ENCODE results near the gene NR2F2. TPM values are rescaled to one million over a fixed set of nuclear protein-coding genes. Genes with fewer than 3 reads are reported as not detected.

Gene NR2F2
- total RNA-seq, 1 donor from 2014 or later, result 15.9 TPM

DNA sequence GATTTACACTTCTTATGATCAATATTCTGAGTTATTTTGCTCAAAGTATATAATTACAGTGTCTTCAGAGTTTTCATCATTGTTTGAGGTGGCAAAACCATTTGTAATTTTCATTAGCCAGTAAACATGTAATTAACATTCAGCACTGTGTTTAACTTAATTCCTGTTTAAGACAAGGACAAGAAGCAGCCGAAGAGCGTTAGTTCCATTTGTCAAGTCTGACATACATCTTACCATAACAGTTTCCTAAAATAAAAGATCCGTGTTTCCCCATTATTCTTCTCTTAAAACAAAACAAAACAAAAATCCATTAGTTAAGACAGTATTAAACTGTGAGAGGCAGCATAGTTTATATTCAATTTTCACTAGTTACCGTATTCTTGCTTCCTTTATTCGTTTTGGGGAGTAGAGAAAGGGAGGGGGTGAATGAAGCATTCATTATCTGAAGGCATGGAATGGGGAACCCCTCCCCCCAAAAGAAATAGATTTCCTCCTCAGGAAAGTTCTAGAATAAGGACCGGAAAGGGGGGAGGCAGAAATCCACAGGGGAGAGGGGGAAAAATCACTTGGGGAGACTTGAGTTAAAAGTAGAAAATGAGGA, 5.5 kb upstream of the NR2F2 start:
- peaks cover 33% of the 10 kb centered on the region for H3K27me3 Mint-ChIP-seq (ENCODE audit: unreplicated experiment)
- no peaks in the 10 kb centered on the region for H3K9me3 Mint-ChIP-seq (ENCODE audit: unreplicated experiment)
- DNase-seq (ENCODE audit: low spot score), result no peak
- H3K4me1 Mint-ChIP-seq (ENCODE audit: unreplicated experiment), result peaks cover 31% of the 10 kb centered on the region
- TF ChIP-seq, protein P1, sequence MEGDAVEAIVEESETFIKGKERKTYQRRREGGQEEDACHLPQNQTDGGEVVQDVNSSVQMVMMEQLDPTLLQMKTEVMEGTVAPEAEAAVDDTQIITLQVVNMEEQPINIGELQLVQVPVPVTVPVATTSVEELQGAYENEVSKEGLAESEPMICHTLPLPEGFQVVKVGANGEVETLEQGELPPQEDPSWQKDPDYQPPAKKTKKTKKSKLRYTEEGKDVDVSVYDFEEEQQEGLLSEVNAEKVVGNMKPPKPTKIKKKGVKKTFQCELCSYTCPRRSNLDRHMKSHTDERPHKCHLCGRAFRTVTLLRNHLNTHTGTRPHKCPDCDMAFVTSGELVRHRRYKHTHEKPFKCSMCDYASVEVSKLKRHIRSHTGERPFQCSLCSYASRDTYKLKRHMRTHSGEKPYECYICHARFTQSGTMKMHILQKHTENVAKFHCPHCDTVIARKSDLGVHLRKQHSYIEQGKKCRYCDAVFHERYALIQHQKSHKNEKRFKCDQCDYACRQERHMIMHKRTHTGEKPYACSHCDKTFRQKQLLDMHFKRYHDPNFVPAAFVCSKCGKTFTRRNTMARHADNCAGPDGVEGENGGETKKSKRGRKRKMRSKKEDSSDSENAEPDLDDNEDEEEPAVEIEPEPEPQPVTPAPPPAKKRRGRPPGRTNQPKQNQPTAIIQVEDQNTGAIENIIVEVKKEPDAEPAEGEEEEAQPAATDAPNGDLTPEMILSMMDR (IDR thresholded peaks at IDR 0.05; ENCODE audit: unreplicated experiment), result no peak
- no peak overlapping the region for H3K4me3 Mint-ChIP-seq (ENCODE audit: unreplicated experiment)
- H3K27ac Mint-ChIP-seq (ENCODE audit: unreplicated experiment), result no peak overlapping the region
- H3K36me3 Mint-ChIP-seq (ENCODE audit: low read depth, unreplicated experiment), result no peaks in the 10 kb centered on the region

DNA sequence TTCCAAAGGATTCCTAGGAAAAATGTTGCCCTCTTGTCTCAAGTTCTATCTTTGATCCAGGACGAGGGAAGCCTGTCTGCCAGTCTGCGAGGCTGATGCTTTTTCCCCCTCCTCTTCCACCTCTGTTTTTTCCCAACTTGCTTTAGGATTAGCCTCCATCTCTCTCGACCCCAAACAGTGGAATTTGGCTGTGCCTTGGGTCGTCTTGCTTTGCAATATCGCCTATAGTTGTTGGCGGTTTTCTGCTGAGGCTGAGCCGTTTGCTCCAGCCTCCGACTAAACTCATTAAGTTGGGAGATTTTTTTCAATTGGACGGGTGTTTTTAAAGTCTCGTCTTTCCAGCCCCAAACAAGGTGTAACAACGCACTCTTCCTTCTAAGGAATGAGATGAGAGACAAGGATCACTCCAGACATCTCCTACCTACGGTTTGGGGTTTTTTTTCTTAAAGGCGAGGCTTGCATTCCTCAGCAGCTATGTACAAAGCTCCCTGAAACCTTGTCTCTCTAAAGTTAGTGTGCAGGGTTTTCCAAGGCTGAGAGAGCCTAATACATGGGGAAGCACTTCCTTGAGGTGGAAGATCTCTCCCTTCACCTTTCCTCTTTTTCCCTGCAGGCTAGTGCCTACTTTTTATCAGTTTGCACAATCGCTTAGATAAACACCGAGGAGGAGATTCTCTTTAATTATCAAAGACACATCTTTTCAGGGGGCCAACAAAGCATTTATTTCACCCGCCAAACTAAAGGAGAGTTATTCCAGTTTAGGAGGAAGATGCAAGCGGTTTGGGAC, 4.8 kb upstream of the NR2F2 start:
- TF ChIP-seq, protein P1 (IDR thresholded peaks at IDR 0.05; ENCODE audit: unreplicated experiment), result no peak
- peak overlapping the region; percentile 91 for H3K4me3 Mint-ChIP-seq (ENCODE audit: unreplicated experiment)
- H3K4me1 Mint-ChIP-seq (ENCODE audit: unreplicated experiment), result peaks cover 31% of the 10 kb centered on the region
- no peak for DNase-seq (ENCODE audit: low spot score)
- H3K27me3 Mint-ChIP-seq (ENCODE audit: unreplicated experiment), result peaks cover 33% of the 10 kb centered on the region
- H3K9me3 Mint-ChIP-seq (ENCODE audit: unreplicated experiment), result no peaks in the 10 kb centered on the region
- no peaks in the 10 kb centered on the region for H3K36me3 Mint-ChIP-seq (ENCODE audit: low read depth, unreplicated experiment)
- no peak overlapping the region for H3K27ac Mint-ChIP-seq (ENCODE audit: unreplicated experiment)

DNA sequence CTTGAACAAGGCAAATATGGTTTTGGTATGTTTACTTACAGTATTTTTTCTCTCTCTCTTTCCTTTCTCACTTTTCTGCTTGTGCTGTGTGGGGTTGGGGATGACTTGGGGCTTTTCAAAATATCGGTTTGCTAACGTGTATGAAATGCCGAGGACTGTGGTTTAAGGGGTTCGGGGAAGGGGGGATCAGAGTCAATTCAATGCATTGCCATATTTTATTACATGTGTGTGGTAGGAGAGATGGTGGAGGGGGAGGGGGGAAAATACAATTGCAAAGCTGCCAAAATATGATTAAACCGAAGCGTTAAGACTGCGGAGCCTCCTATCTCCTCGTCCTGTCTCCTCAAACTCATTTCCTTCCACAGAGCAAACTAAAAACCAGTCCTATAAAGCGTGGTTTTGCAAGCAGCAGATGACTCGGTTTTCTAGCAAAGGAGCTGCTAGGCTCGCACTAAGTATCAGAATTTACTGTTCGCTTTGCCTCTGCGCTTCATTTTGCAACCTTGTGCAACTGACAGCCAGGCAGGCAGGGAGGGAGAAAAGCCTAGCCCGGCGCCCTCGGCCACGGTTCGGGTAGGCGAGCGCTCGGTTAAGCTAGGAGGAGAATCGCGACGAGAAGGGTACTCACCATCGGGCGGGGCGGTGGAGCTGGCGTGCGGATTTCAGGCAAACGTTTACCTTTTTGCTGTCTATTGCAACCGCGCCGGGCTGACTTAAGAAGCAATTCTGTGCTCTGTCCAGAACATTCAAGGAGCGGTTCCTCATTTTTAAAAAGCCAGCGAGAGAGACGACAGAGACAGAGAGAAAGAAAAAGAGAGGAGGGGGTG, 4.0 kb upstream of the NR2F2 start:
- DNase-seq (ENCODE audit: low spot score), result no peak
- H3K36me3 Mint-ChIP-seq (ENCODE audit: low read depth, unreplicated experiment), result peaks cover 3% of the 10 kb centered on the region
- TF ChIP-seq, protein P1 (IDR thresholded peaks at IDR 0.05; ENCODE audit: unreplicated experiment), result no peak
- H3K4me1 Mint-ChIP-seq (ENCODE audit: unreplicated experiment), result peaks cover 29% of the 10 kb centered on the region
- no peak overlapping the region for H3K27ac Mint-ChIP-seq (ENCODE audit: unreplicated experiment)
- peak overlapping the region; percentile 91 for H3K4me3 Mint-ChIP-seq (ENCODE audit: unreplicated experiment)
- H3K9me3 Mint-ChIP-seq (ENCODE audit: unreplicated experiment), result no peaks in the 10 kb centered on the region
- peaks cover 35% of the 10 kb centered on the region for H3K27me3 Mint-ChIP-seq (ENCODE audit: unreplicated experiment)

DNA sequence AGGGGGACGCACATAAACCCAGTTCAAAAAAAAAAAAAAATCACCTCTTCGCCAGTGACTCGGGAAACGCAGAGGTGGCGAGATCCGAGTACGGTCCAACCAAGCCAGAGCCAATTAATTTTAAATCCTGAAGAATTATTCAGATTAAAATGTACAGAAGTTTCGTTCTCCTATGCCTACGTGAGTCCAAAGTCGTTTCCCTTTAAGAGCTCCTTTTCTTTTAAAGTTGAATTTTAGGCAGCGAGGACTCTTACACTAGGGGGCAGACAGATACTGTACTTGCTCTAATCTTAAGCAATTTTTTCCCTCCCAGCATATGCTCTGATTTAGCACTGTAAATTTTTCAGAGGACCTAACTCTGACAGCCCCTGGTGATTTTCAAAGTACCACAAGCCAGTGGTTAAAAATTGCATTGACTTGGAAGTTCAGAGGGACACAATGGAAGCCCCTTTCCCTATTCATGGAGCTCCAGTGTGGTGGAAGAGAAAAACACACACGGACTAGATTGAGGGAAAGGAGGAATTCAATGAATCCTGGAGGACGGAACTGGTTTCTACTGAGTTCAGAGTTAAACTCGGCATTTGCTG, 3.3 kb upstream of the NR2F2 start:
- no peak for DNase-seq (ENCODE audit: low spot score)
- TF ChIP-seq, protein P1 (IDR thresholded peaks at IDR 0.05; ENCODE audit: unreplicated experiment), result peak; percentile 38
- H3K36me3 Mint-ChIP-seq (ENCODE audit: low read depth, unreplicated experiment), result peaks cover 4% of the 10 kb centered on the region
- peak overlapping the region; percentile 91 for H3K4me3 Mint-ChIP-seq (ENCODE audit: unreplicated experiment)
- H3K27me3 Mint-ChIP-seq (ENCODE audit: unreplicated experiment), result peaks cover 36% of the 10 kb centered on the region
- no peak overlapping the region for H3K27ac Mint-ChIP-seq (ENCODE audit: unreplicated experiment)
- peaks cover 31% of the 10 kb centered on the region for H3K4me1 Mint-ChIP-seq (ENCODE audit: unreplicated experiment)
- H3K9me3 Mint-ChIP-seq (ENCODE audit: unreplicated experiment), result no peaks in the 10 kb centered on the region
